K562 (cell line): Measurements from ENCODE around the gene NALCN. TPM values are rescaled to one million over a fixed set of nuclear protein-coding genes. Genes with fewer than 3 reads are reported as not detected.

Source experiments
- ATAC-seq: fragments of 200-7000 bp; cut with Tn5 transposase; 3 replicates; pipeline ENCODE4 v1.9.1; 2020; ENCODE audit warnings: moderate library complexity
- BruUV-seq: library from RNA; stranded (reverse); fragments of 400-500 nt; replicated peaks from 2 replicates; lab custom pipeline; 2021; lab: Mats Ljungman, UMichigan
- CTCF ChIA-PET: fragments of 300-600 bp; formaldehyde crosslinking; extraction: SDS; loops from one replicate; lab custom pipeline; 2021; ENCODE audit warnings: low intra/inter-chr PET ratio; lab: Yijun Ruan, JAX
- POLR2A ChIA-PET: fragments of 300-600, 350-650 bp; sonication (Branson Sonifier 250); formaldehyde crosslinking; extraction: SDS; loops from one replicate; lab custom pipeline; 2021; ENCODE audit warnings: antibody characterized with exemption, inconsistent platforms; lab: Yijun Ruan, JAX
- DNase-seq, 4 experiments: peaks; one replicate each; pipeline versions ENCODE4 v3.0.0 to v3.0.0-alpha.2; 2011 to 2018; ENCODE audit warnings: low spot score in 3 of 4, mixed read lengths in 3 of 4; ENCODE audit errors: extremely low read depth in 1 of 4
- FAIRE-seq: peaks from 2 replicates; lab custom pipeline; 2011; peaks lifted over from hg19 to GRCh38; lab: Jason Lieb, UNC
- H2AFZ ChIP-seq: 2 replicates; pipeline ENCODE4 v1.6.0; 2011; ENCODE audit warnings: low read depth, low read length, control low read depth, inconsistent platforms
- H3K27ac ChIP-seq: fragments of 200-600 bp; 3 replicates; pipeline ENCODE4 v1.8.0; 2011; ENCODE audit warnings: low read depth, mild to moderate bottlenecking, control low read depth, inconsistent platforms, low read length, moderate library complexity, mixed read lengths; ENCODE audit errors: extremely low read depth
- H3K27me3 ChIP-seq, 2 experiments: fragments of 300-600 bp in 1 of 2; 2 replicates in 1 of 2; 3 replicates in 1 of 2; pipeline versions ENCODE4 v1.6.0 to v1.8.0; 2011; ENCODE audit warnings: inconsistent platforms in 2 of 2, low read length in 2 of 2, mild to moderate bottlenecking in 1 of 2, mixed read lengths in 1 of 2, moderate library complexity in 1 of 2; ENCODE audit not compliant: control insufficient read depth in 2 of 2, insufficient read depth in 2 of 2
- H3K36me3 ChIP-seq: fragments of 300-600 bp; 3 replicates; pipeline ENCODE4 v1.8.0; 2011; ENCODE audit warnings: mild to moderate bottlenecking, low read length, inconsistent platforms; ENCODE audit not compliant: control insufficient read depth, insufficient read depth
- H3K4me1 ChIP-seq, 2 experiments: fragments of 200-600 bp in 1 of 2; replicated peaks in 1 of 2; 2 replicates in 1 of 2; 3 replicates in 1 of 2; pipeline versions ENCODE4 v1.5.1 to v1.8.0; 2011; ENCODE audit warnings: inconsistent platforms in 2 of 2, low read length in 2 of 2, mild to moderate bottlenecking in 1 of 2, mixed read lengths in 1 of 2, moderate library complexity in 1 of 2; ENCODE audit not compliant: control insufficient read depth in 2 of 2, insufficient read depth in 2 of 2
- H3K4me2 ChIP-seq: 2 replicates; pipeline ENCODE4 v1.6.1; 2011; ENCODE audit warnings: low read length, control low read depth, inconsistent platforms, mixed read lengths; ENCODE audit not compliant: insufficient read depth
- H3K4me3 ChIP-seq: fragments of 200-600 bp; sonication (generic), shearing (Covaris generic); 2 replicates; pipeline ENCODE4 v1.5.1; 2016; ENCODE audit warnings: control low read depth, inconsistent platforms
- H3K79me2 ChIP-seq: fragments of 200-600 bp; 3 replicates; pipeline ENCODE4 v1.8.0; 2011; ENCODE audit warnings: low read length, inconsistent platforms; ENCODE audit not compliant: control insufficient read depth, insufficient read depth
- H3K9ac ChIP-seq, 2 experiments: 2 replicates each; pipeline versions ENCODE4 v1.6.0 to v1.6.1; 2011; ENCODE audit warnings: low read depth in 2 of 2, low read length in 2 of 2, control low read depth in 1 of 2, inconsistent platforms in 1 of 2, mild to moderate bottlenecking in 1 of 2, mixed read lengths in 1 of 2; ENCODE audit not compliant: insufficient read depth in 1 of 2
- H3K9me1 ChIP-seq: one replicate; pipeline ENCODE4 v1.6.0; 2011; ENCODE audit warnings: inconsistent platforms, mild to moderate bottlenecking, low read length, moderate library complexity; ENCODE audit not compliant: control insufficient read depth, insufficient read depth
- H3K9me3 ChIP-seq: replicated peaks from 2 replicates; pipeline ENCODE4 v1.5.1; 2011; ENCODE audit warnings: low read depth, low read length, inconsistent platforms; ENCODE audit not compliant: control insufficient read depth, insufficient read depth
- H4K20me1 ChIP-seq: replicated peaks from 2 replicates; pipeline ENCODE4 v1.6.1; 2011; ENCODE audit warnings: low read length, inconsistent platforms, mixed read lengths; ENCODE audit not compliant: control insufficient read depth, insufficient read depth
- CXXC5 ChIP-seq: fragments of 250-450 bp; sonication (Bioruptor Pico); IDR thresholded peaks from 2 replicates; pipeline ENCODE4 v1.8.0; 2022; ENCODE audit warnings: inconsistent platforms, mild to moderate bottlenecking, moderate library complexity
- EP400 ChIP-seq: fragments of 450-650 bp; IDR thresholded peaks from 2 replicates; pipeline ENCODE4 v1.6.1; 2017; ENCODE audit warnings: antibody characterized with exemption, mild to moderate bottlenecking, moderate library complexity
- FIP1L1 ChIP-seq: fragments of 200-400 bp; formaldehyde crosslinking; IDR thresholded peaks from 2 replicates; pipeline ENCODE4 v1.6.1; 2018; ENCODE audit warnings: mild to moderate bottlenecking, low read depth, low read length; ENCODE audit not compliant: poor library complexity, severe bottlenecking
- HINFP ChIP-seq: fragments of 450-650 bp; conservative IDR thresholded peaks from 2 replicates; pipeline ENCODE4 v1.6.1; 2016; ENCODE audit warnings: missing genetic modification characterization, low read depth, mild to moderate bottlenecking, control low read depth, missing compliant biosample characterization
- NR1H2 ChIP-seq: sonication (generic); formaldehyde crosslinking; IDR thresholded peaks from 2 replicates; pipeline ENCODE4 v1.4.0; 2020; ENCODE audit warnings: mild to moderate bottlenecking, missing genetic modification reagents
- SIN3A ChIP-seq, 2 experiments: fragments of 150-350 bp in 1 of 2; IDR thresholded peaks; 2 replicates each; pipeline ENCODE4 v1.6.1; 2011 to 2016; ENCODE audit warnings: borderline replicate concordance in 2 of 2, low read depth in 2 of 2, low read length in 2 of 2, mild to moderate bottlenecking in 2 of 2, moderate library complexity in 2 of 2; ENCODE audit not compliant: control insufficient read depth in 1 of 2
- WGBS: fragments of 100-300 bp; shearing (Covaris generic); methylation state at CpG from one replicate; pipeline ENCODE4 v1.1.6; 2016; ENCODE audit warnings: low coverage, mixed read lengths; ENCODE audit not compliant: insufficient coverage; ENCODE audit errors: missing lambda C conversion rate; 5-methylcytosine and 5-hydroxymethylcytosine counted together
- in situ Hi-C: fragments of 300-500 bp; cut with MboI; formaldehyde crosslinking; loops from 4 replicates; pipeline ENCODE4 v1.15.0; 2018; ENCODE audit warnings: inconsistent platforms, mixed read lengths
- intact Hi-C: fragments of 100-400 bp; cut with micrococcal nuclease; formaldehyde crosslinking; loops from 2 replicates; pipeline ENCODE4 v1.14.2; 2022
- polyA plus RNA-seq, 8 experiments: library from polyadenylated mRNA; depleted of rRNA in 4 of 8; stranded (reverse) in 5 of 8; unstranded in 3 of 8; fragments of >200 nt; fragmentation: Nextera tagmentation in 2 of 8; fragmentation: Illumina TruSeq in 1 of 8; extraction: Ambion mirVana in 2 of 8; extraction: Trizol in 1 of 8; gene quantifications; 2 replicates each; pipeline versions ENCODE4 v1.2.1 to v1.2.3, GENCODE V29; 2011 to 2014; ENCODE audit warnings: inconsistent platforms in 1 of 8, missing spikeins in 1 of 8
- total RNA-seq, 7 experiments: library from RNA; depleted of rRNA in 6 of 7; stranded (reverse); fragments of >200 nt in 6 of 7; fragmentation: Illumina TruSeq in 2 of 7; extraction: Trizol in 2 of 7; gene quantifications; 2 replicates each; pipeline versions ENCODE4 v1.2.1 to v1.2.3, GENCODE V29; 2011 to 2021; ENCODE audit warnings: low replicate concordance in 1 of 7
- TF ChIP-seq, protein P1 (sequence below): sonication (generic); formaldehyde crosslinking; IDR thresholded peaks from 2 replicates; pipeline ENCODE4 v1.8.0; 2022; ENCODE audit warnings: mild to moderate bottlenecking, missing genetic modification reagents

Gene NALCN
- total and polyA plus RNA-seq, 9 of the 15 experiments (the other 6 are each of a cell fraction or from before 2014, with no cell fraction given), result not detected

GRCh38 chr13:101447852-101448251 is 31.5 kb upstream of the NALCN start:
- no peak overlapping the region for H3K9ac ChIP-seq
- no peak overlapping the region for H2AFZ ChIP-seq
- TF ChIP-seq NR1H2 (CRISPR knock-in tag) (no peak), EP400 (no peak), HINFP (tag) (no peak), CXXC5 (CRISPR knock-in tag) (no peak), FIP1L1 (no peak), SIN3A (IDR thresholded peaks at IDR 0.05; ENCODE audit: borderline replicate concordance in 2 of 2, control insufficient read depth in 1 of 2, low read depth in 2 of 2, low read length in 2 of 2) (no peak)
- TF ChIP-seq, protein P1, sequence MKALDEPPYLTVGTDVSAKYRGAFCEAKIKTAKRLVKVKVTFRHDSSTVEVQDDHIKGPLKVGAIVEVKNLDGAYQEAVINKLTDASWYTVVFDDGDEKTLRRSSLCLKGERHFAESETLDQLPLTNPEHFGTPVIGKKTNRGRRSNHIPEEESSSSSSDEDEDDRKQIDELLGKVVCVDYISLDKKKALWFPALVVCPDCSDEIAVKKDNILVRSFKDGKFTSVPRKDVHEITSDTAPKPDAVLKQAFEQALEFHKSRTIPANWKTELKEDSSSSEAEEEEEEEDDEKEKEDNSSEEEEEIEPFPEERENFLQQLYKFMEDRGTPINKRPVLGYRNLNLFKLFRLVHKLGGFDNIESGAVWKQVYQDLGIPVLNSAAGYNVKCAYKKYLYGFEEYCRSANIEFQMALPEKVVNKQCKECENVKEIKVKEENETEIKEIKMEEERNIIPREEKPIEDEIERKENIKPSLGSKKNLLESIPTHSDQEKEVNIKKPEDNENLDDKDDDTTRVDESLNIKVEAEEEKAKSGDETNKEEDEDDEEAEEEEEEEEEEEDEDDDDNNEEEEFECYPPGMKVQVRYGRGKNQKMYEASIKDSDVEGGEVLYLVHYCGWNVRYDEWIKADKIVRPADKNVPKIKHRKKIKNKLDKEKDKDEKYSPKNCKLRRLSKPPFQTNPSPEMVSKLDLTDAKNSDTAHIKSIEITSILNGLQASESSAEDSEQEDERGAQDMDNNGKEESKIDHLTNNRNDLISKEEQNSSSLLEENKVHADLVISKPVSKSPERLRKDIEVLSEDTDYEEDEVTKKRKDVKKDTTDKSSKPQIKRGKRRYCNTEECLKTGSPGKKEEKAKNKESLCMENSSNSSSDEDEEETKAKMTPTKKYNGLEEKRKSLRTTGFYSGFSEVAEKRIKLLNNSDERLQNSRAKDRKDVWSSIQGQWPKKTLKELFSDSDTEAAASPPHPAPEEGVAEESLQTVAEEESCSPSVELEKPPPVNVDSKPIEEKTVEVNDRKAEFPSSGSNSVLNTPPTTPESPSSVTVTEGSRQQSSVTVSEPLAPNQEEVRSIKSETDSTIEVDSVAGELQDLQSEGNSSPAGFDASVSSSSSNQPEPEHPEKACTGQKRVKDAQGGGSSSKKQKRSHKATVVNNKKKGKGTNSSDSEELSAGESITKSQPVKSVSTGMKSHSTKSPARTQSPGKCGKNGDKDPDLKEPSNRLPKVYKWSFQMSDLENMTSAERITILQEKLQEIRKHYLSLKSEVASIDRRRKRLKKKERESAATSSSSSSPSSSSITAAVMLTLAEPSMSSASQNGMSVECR (CRISPR knock-in tag), result no peak
- TF ChIP-seq, all 486 proteins: peak for 0
- Histone ChIP-seq H4K20me1 (no peaks in the 10 kb centered on the region), H3K9me1 (no peaks in the 10 kb centered on the region), H3K27ac (no peak overlapping the region), H3K4me3 (no peak overlapping the region), H3K36me3 (no peaks in the 10 kb centered on the region), H3K4me2 (no peak overlapping the region), H3K9me3 (no peaks in the 10 kb centered on the region), H3K27me3 (no peaks in the 10 kb centered on the region), H3K4me1 (no peaks in the 10 kb centered on the region), H3K79me2 (no peaks in the 10 kb centered on the region)
- no TSS peak for BruUV-seq
- in situ Hi-C loops (no loop called here), intact Hi-C loops (no loop called here)
- 4% methylated on average over 4 of the region's 4 CpGs for WGBS
- DNase-seq, result no peak
- no peak for FAIRE-seq
- ChIA-PET POLR2A (no interaction called here), CTCF (no interaction called here)
- no peak for ATAC-seq
